Stomach (tissue), 4 donors: ENCODE measurements around the gene C2CD4D.

Experiments
- CTCF ChIP-seq, 7 experiments: fragments of 450-650 bp in 4 of 7; fragments of 200-600 bp in 3 of 7; sonication (generic) in 3 of 7; IDR thresholded peaks; one replicate each; pipeline ENCODE4 v1.5.1; 2016 to 2019; ENCODE audit warnings: antibody characterized with exemption in 7 of 7, control low read depth in 2 of 7, mild to moderate bottlenecking in 1 of 7
- POLR2A ChIP-seq, 4 donors: fragments of 450-650 bp; IDR thresholded peaks; one replicate each; pipeline ENCODE4 v1.6.1; 2016; ENCODE audit warnings: antibody characterized with exemption in 4 of 4, control low read depth in 2 of 4, mild to moderate bottlenecking in 1 of 4, moderate library complexity in 1 of 4
- POLR2AphosphoS5 ChIP-seq, 3 donors: sonication (generic); formaldehyde crosslinking; IDR thresholded peaks; one replicate each; pipeline ENCODE4 v1.6.1; 2016; ENCODE audit warnings: antibody characterized with exemption in 3 of 3

- TF ChIP-seq POLR2A (IDR thresholded peaks at IDR 0.05) (no peak), CTCF (IDR thresholded peaks at IDR 0.05) (no peak), POLR2AphosphoS5 (IDR thresholded peaks at IDR 0.05) (no peak)
Measured at GRCh38 chr1:151807131-151807530, 32.5 kb downstream of the C2CD4D start.
